GM12874 (cell line): ENCODE measurements around the gene FXYD3.

Experiments
- TF ChIP-seq, protein P1 (sequence below): IDR thresholded peaks from 2 replicates; pipeline ENCODE4 v1.5.1; 2011; ENCODE audit warnings: low read depth, mild to moderate bottlenecking, control low read depth, low read length, moderate library complexity; ENCODE audit not compliant: insufficient read depth

FXYD3 gene

DNA sequence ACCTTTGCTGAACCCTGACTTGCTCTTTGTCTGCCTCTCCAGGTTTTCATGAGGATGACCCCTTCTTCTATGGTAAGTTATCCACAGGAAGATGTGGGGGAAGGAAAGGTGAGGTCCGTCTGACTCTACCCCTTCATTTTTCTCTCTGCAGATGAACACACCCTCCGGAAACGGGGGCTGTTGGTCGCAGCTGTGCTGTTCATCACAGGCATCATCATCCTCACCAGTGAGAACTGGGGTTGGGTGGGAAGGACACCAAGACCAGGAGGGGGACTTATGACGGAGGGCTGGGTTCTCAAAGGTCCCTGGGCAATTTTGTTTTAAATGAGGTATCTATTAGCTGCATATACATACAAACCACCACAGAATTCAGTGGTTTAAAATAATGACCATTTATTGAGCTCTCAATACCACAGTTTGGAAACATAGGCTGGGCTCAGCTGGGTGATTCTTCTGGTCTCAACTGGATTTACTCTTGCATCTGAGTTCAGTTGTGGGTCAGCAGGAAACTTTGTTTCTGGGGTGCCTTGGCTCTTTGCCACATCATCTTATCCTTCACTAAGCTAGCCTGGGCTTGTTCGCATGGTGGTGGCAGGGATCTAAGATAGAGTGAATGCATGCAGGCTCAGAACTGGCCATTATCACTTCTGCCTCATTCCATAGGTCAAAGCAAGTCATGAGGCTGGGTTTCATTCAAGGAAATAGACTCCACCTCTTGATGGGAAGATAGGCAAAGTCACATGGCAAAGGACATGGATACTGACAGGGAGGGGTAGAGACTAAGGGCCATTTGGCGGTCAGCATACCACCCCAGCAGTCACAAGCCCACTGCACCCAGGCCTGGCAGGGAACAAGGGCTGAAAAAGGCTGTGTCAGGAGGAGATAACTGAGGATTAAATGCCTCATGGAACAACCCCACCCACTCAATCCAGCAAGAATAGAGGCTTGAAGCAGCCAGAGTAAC lies 50.8 kb downstream of the FXYD3 start:
- TF ChIP-seq, protein P1, sequence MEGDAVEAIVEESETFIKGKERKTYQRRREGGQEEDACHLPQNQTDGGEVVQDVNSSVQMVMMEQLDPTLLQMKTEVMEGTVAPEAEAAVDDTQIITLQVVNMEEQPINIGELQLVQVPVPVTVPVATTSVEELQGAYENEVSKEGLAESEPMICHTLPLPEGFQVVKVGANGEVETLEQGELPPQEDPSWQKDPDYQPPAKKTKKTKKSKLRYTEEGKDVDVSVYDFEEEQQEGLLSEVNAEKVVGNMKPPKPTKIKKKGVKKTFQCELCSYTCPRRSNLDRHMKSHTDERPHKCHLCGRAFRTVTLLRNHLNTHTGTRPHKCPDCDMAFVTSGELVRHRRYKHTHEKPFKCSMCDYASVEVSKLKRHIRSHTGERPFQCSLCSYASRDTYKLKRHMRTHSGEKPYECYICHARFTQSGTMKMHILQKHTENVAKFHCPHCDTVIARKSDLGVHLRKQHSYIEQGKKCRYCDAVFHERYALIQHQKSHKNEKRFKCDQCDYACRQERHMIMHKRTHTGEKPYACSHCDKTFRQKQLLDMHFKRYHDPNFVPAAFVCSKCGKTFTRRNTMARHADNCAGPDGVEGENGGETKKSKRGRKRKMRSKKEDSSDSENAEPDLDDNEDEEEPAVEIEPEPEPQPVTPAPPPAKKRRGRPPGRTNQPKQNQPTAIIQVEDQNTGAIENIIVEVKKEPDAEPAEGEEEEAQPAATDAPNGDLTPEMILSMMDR, result no peak

DNA sequence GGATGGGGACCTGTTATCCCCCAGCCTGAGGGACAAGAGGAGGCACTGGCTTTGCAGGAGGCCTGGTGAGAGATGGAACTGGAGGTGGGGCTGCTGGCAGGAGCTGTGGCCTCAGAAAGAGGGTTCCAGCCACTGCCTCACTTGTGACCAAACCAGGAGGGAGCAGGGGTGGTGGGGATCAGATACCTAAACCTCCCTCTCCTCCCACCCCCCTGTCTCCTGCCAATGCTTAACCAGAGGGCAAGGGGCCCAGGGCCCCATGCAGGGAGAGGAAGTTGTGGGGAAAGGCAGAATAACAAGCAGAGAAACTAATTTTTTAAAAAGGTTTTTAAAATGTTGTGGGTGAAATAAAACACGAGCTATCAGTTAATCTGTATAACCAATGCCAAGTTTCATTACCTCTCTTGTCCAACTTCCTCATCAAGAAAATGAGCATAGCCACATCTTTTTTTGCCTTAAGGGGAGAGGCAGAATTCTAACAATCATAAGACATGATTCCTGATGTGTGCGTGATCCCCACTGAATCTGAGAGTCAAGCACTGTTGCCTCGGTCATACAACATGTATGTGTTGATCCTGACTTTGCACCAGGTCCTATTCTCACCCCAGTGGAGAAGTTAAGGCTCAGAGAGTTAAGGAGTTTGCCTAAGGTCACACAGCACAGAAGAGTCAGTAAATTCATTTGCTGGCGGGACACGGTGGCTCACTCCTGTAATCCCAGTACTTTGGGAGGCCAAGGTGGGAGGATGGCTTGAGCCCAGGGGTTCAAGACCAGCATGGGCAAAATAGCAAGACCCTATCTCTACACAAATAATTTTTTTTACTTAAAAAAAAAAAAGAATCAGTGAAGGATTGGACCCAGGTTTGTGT lies 51.9 kb downstream of the FXYD3 start:
- TF ChIP-seq, protein P1, result no peak

DNA sequence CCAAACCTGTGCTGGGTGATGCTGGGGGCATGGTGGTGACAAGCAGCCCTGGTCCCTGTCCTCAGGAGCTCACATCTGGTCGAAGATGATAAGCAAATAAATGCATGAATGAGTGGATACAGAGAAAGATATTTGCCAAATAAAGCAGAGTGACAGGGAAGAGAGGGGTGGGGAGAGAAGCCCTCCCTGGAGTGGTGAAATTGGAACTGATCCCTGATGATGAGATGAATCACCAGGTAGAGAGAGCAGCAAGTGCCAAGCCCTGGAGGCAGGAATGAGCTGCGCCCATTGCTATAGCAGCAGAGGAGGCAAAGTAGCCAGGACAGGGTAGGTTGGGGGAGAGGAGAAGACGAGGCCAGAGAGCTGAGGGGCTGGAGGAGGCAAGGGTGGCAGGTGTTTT lies 52.6 kb downstream of the FXYD3 start:
- TF ChIP-seq, protein P1, result no peak

DNA sequence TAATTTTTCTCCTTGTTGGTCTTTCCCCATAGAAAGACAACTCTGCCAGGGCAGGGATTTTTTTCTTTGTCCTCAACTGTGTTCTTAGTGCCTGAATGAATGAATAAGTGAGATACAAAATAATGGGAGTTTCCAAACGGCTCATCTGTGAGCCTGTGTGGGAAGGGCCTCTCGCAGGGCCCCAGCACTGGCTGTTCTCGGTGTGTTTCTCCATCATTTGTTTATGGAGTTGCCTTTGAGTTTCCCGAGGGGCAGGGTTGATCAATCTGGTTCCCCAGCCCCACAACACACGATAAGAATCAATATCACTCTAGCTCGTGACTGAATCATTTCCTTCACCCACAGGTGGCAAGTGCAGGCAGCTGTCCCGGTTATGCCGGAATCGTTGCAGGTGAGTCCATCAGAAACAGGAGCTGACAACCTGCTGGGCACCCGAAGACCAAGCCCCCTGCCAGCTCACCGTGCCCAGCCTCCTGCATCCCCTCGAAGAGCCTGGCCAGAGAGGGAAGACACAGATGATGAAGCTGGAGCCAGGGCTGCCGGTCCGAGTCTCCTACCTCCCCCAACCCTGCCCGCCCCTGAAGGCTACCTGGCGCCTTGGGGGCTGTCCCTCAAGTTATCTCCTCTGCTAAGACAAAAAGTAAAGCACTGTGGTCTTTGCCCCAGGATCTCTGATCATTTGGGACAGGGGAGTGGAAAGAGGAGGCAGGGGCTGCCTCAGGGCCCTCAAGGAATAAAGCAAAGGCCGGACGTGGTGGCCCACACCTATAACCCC lies 53.8 kb downstream of the FXYD3 start:
- TF ChIP-seq, protein P1, result no peak

DNA sequence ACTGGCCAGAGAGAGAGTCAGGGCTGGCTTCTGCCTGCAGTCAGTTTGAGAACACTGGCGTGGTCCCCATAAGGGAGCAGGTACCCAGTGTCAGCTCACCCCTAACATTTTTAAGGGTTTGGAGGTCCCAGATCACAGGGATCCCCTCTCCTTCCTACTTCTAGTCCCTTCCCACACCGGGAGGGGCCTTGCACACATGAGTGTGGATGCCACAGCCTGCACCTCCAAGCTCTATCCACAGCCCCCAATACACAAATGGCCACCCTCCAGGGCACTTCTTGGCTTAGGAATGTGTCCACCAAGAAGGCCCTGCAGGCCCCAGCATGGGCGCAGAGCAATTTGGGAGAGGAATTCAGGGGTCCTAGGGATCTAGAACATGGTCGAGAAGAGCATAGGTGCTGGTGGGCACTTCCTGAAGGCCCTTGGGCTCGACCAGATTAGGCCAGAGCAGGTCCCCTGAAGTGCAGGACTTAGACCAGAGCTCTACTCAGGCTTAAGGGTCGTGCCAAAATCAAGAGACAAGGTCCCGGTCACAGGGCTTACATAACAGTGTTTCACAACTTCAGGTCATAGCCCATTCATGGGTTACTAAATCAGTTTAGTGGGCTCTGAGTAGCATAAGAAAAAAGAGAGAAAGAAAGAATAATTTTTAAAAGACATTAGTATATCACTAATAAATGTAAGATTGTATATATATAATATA lies 54.9 kb downstream of the FXYD3 start:
- TF ChIP-seq, protein P1, result no peak

DNA sequence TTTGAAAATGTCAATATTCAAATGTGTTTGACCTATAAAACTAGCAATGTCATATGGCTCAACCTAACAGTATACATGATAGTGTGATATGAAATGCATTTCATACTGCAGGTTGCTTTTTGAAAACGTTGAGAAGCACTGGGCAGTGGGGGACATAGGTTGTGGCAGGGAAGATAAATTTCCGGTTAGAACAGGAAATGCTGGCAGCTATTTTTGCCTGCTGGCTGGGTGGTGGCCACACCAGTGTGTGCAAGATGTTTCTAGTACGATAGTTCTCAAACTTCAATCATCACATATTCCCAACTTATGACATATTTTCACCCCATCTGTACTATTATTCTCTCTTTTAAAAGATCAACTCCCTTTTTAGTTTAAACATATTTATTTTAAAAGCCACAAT lies 56.1 kb downstream of the FXYD3 start:
- TF ChIP-seq, protein P1, result no peak
